Measurements from ENCODE around the gene CAPN12. TPM values are rescaled to one million over a fixed set of nuclear protein-coding genes. Genes with fewer than 3 reads are reported as not detected.

Gene CAPN12
- total RNA-seq, 1 experiment from 2014 or later: 8.8 TPM

- peaks cover 50 to 89% of the 10 kb centered on the region in 2 experiments for H3K36me3 ChIP-seq (ENCODE audit: control insufficient read depth in 1 of 2, insufficient read depth in 2 of 2, low read length in 2 of 2)
- POLR2A ChIA-PET: no interaction called here
- CTCF ChIA-PET: no interaction called here
These were observed 40.8 kb downstream of the CAPN12 start for GRCh38 chr19:38703509-38703908.

More at GRCh38 chr19:38703509-38703908, 40.8 kb downstream of the CAPN12 start:
- Histone ChIP-seq H3K4me1 (ENCODE audit: control insufficient read depth in 1 of 2, insufficient read depth in 2 of 2, low read length in 2 of 2) (no peaks in the 10 kb centered on the region; a peak in 1 of 4 replicates), H3K27ac (ENCODE audit: low read depth, low read length) (no peak overlapping the region), H3K9me2 (ENCODE audit: insufficient read depth) (no peaks in the 10 kb centered on the region), H3K79me2 (ENCODE audit: insufficient read depth, low read length) (peaks cover 86% of the 10 kb centered on the region), H3K9ac (ENCODE audit: low read length) (no peak overlapping the region), H3K4me2 (ENCODE audit: low read length) (no peak overlapping the region), H4K20me1 (ENCODE audit: insufficient read depth) (no peaks in the 10 kb centered on the region), H2AFZ (ENCODE audit: low read depth, low read length, poor library complexity, severe bottlenecking) (no peak overlapping the region), H3K9me3 (ENCODE audit: control insufficient read depth in 1 of 2, insufficient read depth in 1 of 2, low read depth in 1 of 2, low read length in 2 of 2) (no peaks in the 10 kb centered on the region), H3K4me3 (replicated peaks in 1 of 2; ENCODE audit: low read depth in 1 of 2, low read length in 2 of 2) (no peak overlapping the region), H3K27me3 (ENCODE audit: insufficient read depth, low read length) (no peaks in the 10 kb centered on the region)
- RAD21 ChIA-PET (ENCODE audit: low non-redundant PET in 1 of 2, low total read pairs in 2 of 2, uncharacterized antibody in 2 of 2, unreplicated experiment in 2 of 2): no interaction called here
- ATAC-seq (no peak), DNase-seq (ENCODE audit: low read depth, low spot score) (no peak)
- no TSS peak for BruUV-seq (replicated peaks)
- TF ChIP-seq ZNF274 (IDR thresholded peaks at IDR 0.05; ENCODE audit: low read depth, low read length): no peak
- no peak for TF ChIP-seq EZH2 (IDR thresholded peaks at IDR 0.05)
- TF ChIP-seq, protein P1, sequence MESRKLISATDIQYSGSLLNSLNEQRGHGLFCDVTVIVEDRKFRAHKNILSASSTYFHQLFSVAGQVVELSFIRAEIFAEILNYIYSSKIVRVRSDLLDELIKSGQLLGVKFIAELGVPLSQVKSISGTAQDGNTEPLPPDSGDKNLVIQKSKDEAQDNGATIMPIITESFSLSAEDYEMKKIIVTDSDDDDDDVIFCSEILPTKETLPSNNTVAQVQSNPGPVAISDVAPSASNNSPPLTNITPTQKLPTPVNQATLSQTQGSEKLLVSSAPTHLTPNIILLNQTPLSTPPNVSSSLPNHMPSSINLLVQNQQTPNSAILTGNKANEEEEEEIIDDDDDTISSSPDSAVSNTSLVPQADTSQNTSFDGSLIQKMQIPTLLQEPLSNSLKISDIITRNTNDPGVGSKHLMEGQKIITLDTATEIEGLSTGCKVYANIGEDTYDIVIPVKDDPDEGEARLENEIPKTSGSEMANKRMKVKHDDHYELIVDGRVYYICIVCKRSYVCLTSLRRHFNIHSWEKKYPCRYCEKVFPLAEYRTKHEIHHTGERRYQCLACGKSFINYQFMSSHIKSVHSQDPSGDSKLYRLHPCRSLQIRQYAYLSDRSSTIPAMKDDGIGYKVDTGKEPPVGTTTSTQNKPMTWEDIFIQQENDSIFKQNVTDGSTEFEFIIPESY (IDR thresholded peaks at IDR 0.05; ENCODE audit: extremely low read depth, insufficient replicate concordance, low read length): no peak
- no peak for TF ChIP-seq RAD21 (IDR thresholded peaks at IDR 0.05; ENCODE audit: low read depth)
- TF ChIP-seq SP1 (IDR thresholded peaks at IDR 0.05; ENCODE audit: low read depth): no peak
- TF ChIP-seq ATF3 (IDR thresholded peaks at IDR 0.05): no peak
- TF ChIP-seq POLR2A (IDR thresholded peaks at IDR 0.05; ENCODE audit: borderline replicate concordance, extremely low read depth, insufficient read depth, insufficient read length): no peak
- no peak for TF ChIP-seq CBX3 (IDR thresholded peaks at IDR 0.05; ENCODE audit: low read depth)
- no peak for TF ChIP-seq CTCF (IDR thresholded peaks at IDR 0.05 in 2 of 3, conservative IDR thresholded peaks at IDR 0.05 in 1 of 3; ENCODE audit: borderline replicate concordance in 1 of 3, insufficient read depth in 1 of 3, low read depth in 2 of 3, low read length in 2 of 3)
- TF ChIP-seq ZFX (IDR thresholded peaks at IDR 0.05): no peak
- TF ChIP-seq ELF1 (IDR thresholded peaks at IDR 0.05; ENCODE audit: borderline replicate concordance, low read depth): no peak
- intact Hi-C loops (cut with micrococcal nuclease): no loop called here
